A673 (cell line): Measurements from ENCODE around the gene OCLN. TPM values are rescaled to one million over a fixed set of nuclear protein-coding genes. Genes with fewer than 3 reads are reported as not detected.

Experiments
- BruUV-seq: library from RNA; stranded (reverse); fragments of 400-500 nt; replicated peaks from 2 replicates; lab custom pipeline; 2021; lab: Mats Ljungman, UMichigan
- CTCF ChIA-PET: fragments of 300-600 bp; sonication (Branson Sonifier 250); formaldehyde crosslinking; loops from one replicate; lab custom pipeline; 2022; ENCODE audit warnings: antibody characterized with exemption; lab: Charles Lee
- POLR2A ChIA-PET: fragments of 300-600 bp; sonication (Branson Sonifier 250); formaldehyde crosslinking; loops from one replicate; lab custom pipeline; 2022; ENCODE audit warnings: antibody characterized with exemption; ENCODE audit not compliant: low non-redundant PET; lab: Charles Lee
- DNase-seq: peaks from one replicate; pipeline ENCODE4 v3.0.0-alpha.2; 2015; ENCODE audit warnings: low spot score
- H3K27ac ChIP-seq: fragments of 200-600 bp; sonication (generic); 2 replicates; pipeline ENCODE4 v1.5.1; 2016; ENCODE audit warnings: mixed run types, low read depth, mild to moderate bottlenecking, mixed read lengths, antibody characterized with exemption, low read length; ENCODE audit not compliant: poor library complexity, severe bottlenecking
- H3K27me3 ChIP-seq: fragments of 200-600 bp; sonication (generic); replicated peaks from 2 replicates; pipeline ENCODE4 v1.6.1; 2017; ENCODE audit warnings: mixed run types, low read depth, mild to moderate bottlenecking, mixed read lengths, antibody characterized with exemption, low read length; ENCODE audit not compliant: insufficient read depth, poor library complexity
- H3K36me3 ChIP-seq: fragments of 200-600 bp; sonication (generic); 2 replicates; pipeline ENCODE4 v1.6.1; 2016; ENCODE audit warnings: mixed run types, mild to moderate bottlenecking, mixed read lengths, antibody characterized with exemption, low read length; ENCODE audit not compliant: insufficient read depth, poor library complexity, severe bottlenecking
- H3K4me1 ChIP-seq: fragments of 200-600 bp; sonication (generic); 2 replicates; pipeline ENCODE4 v1.6.1; 2017; ENCODE audit warnings: mixed run types, mild to moderate bottlenecking, mixed read lengths, antibody characterized with exemption, low read length; ENCODE audit not compliant: insufficient read depth, poor library complexity, severe bottlenecking
- H3K4me3 ChIP-seq: fragments of 200-600 bp; sonication (generic); 2 replicates; pipeline ENCODE4 v1.5.1; 2016; ENCODE audit warnings: low read depth, mixed run types, mild to moderate bottlenecking, mixed read lengths, low read length; ENCODE audit not compliant: poor library complexity, severe bottlenecking
- H3K9me3 ChIP-seq: fragments of 200-600 bp; sonication (generic); 2 replicates; pipeline ENCODE4 v1.6.1; 2016; ENCODE audit warnings: mixed run types, low read depth, mild to moderate bottlenecking, mixed read lengths, antibody characterized with exemption, low read length; ENCODE audit not compliant: poor library complexity, severe bottlenecking
- EZH2 ChIP-seq: fragments of 200-600 bp; sonication (generic); IDR thresholded peaks from 2 replicates; pipeline ENCODE4 v1.6.1; 2017; ENCODE audit warnings: borderline replicate concordance, low read depth, mild to moderate bottlenecking, mixed read lengths, antibody characterized with exemption, low read length; ENCODE audit not compliant: poor library complexity, severe bottlenecking
- intact Hi-C: fragments of 100-400 bp; cut with micrococcal nuclease; formaldehyde crosslinking; loops from one replicate; pipeline ENCODE4 v1.10.0; 2022; ENCODE audit not compliant: unreplicated experiment
- total RNA-seq: library from RNA; stranded (reverse); gene quantifications from 2 replicates; pipeline ENCODE4 v1.2.3, GENCODE V29; 2021
- TF ChIP-seq, protein P1 (sequence below): fragments of 300-800, 200-600 bp; sonication (generic); conservative IDR thresholded peaks from 2 replicates; pipeline ENCODE4 v1.5.1; 2017; ENCODE audit warnings: low read depth, mild to moderate bottlenecking, antibody characterized with exemption, low read length, moderate library complexity, mixed read lengths

The OCLN gene
- total RNA-seq, 1 experiment from 2014 or later = 14.1 TPM

DNA sequence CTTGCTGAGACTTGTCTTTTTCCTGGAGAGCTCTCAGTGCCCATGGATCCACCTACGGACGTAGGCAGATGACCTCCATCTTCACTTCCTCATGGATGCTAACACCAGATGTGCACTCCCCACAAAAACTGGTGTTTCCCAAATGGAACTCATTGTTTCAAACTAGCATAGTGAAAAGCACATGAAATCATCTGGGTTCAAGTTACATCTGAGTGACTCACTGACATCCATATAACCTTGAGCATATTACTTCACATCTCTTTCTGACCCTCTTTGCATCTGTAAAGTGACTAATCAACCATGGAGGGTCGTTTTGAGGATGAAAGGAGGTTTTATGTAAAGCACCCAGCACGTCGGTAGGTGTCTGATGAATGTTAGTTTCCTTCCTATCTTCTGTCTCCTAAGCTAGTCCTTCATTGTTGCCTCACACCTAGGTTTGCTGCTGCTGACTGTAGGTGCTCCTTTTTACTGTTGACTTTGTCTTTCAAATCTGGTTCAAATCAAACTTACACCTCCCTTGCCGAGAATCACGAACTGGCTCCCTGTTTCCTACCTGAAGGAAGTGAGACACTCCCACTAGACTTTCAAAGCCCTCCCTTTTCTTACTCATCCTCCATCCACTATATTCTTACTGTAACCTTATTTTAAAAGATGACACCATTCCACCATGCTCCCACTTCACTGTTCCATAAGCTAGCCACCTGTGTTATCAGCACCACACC, 10.3 kb downstream of the OCLN start:
- intact Hi-C loops = no loop called here
- H3K4me3 ChIP-seq = no peak overlapping the region

DNA sequence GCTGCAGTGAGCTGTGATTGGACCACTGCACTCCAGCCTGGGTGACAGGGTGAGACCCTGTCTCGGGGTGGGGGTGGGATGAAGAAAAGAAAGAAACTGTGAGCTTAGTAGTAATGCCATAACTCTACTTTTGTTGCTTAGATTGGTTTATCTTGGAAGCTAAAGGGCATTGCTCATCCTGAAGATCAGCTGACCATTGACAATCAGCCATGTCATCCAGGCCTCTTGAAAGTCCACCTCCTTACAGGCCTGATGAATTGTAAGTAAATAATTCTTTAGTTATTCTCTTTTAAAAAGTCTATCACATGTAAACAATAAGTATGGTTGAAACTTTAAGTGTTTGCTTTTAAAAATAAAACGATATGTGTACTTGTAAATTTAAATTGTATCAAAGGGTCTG, 11.4 kb downstream of the OCLN start:
- Histone ChIP-seq H3K36me3 (no peaks in the 10 kb centered on the region), H3K4me1 (peaks cover 3% of the 10 kb centered on the region), H3K27me3 (no peaks in the 10 kb centered on the region), H3K27ac (no peak overlapping the region), H3K9me3 (no peaks in the 10 kb centered on the region), H3K4me3 (no peak overlapping the region)
- ChIA-PET POLR2A (no interaction called here), CTCF (no interaction called here)
- TF ChIP-seq EZH2 = no peak
- BruUV-seq = no TSS peak
- no peak for DNase-seq
- intact Hi-C loops = no loop called here

More for the DNA sequence above, 10.3 kb downstream of the OCLN start:
- Histone ChIP-seq H3K4me1 (peaks cover 3% of the 10 kb centered on the region), H3K36me3 (no peaks in the 10 kb centered on the region), H3K27me3 (no peaks in the 10 kb centered on the region), H3K9me3 (no peaks in the 10 kb centered on the region), H3K27ac (no peak overlapping the region)
- CTCF ChIA-PET = no interaction called here
- POLR2A ChIA-PET = no interaction called here
- BruUV-seq = no TSS peak
- no peak for DNase-seq
- TF ChIP-seq EZH2 = no peak
- TF ChIP-seq, protein P1, sequence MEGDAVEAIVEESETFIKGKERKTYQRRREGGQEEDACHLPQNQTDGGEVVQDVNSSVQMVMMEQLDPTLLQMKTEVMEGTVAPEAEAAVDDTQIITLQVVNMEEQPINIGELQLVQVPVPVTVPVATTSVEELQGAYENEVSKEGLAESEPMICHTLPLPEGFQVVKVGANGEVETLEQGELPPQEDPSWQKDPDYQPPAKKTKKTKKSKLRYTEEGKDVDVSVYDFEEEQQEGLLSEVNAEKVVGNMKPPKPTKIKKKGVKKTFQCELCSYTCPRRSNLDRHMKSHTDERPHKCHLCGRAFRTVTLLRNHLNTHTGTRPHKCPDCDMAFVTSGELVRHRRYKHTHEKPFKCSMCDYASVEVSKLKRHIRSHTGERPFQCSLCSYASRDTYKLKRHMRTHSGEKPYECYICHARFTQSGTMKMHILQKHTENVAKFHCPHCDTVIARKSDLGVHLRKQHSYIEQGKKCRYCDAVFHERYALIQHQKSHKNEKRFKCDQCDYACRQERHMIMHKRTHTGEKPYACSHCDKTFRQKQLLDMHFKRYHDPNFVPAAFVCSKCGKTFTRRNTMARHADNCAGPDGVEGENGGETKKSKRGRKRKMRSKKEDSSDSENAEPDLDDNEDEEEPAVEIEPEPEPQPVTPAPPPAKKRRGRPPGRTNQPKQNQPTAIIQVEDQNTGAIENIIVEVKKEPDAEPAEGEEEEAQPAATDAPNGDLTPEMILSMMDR = no peak

DNA sequence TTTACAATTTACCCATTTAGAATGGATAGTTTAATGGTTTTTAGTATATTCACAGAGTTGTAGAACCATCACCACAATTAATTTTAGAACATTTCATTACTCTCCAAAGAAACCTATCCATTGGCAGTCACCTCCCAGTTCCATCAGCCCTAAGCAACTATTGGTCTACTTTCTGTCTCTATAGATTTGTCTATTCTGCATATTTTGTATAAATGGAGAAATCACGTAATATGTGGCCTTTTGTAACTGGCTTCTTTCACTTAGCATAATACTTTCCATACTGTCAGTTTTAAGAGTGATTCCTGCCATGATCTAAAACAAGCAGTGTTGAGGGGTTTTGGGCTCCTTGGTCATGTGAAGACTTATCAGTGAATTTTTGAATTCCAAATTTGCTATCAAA, 12.7 kb downstream of the OCLN start:
- intact Hi-C loops = no loop called here
- BruUV-seq = no TSS peak
- Histone ChIP-seq H3K9me3 (no peaks in the 10 kb centered on the region), H3K4me1 (peaks cover 3% of the 10 kb centered on the region), H3K36me3 (no peaks in the 10 kb centered on the region), H3K4me3 (no peak overlapping the region), H3K27me3 (no peaks in the 10 kb centered on the region), H3K27ac (no peak overlapping the region)
- ChIA-PET POLR2A (no interaction called here), CTCF (no interaction called here)
- no peak for TF ChIP-seq EZH2
- TF ChIP-seq, protein P1 = no peak
- no peak for DNase-seq

DNA sequence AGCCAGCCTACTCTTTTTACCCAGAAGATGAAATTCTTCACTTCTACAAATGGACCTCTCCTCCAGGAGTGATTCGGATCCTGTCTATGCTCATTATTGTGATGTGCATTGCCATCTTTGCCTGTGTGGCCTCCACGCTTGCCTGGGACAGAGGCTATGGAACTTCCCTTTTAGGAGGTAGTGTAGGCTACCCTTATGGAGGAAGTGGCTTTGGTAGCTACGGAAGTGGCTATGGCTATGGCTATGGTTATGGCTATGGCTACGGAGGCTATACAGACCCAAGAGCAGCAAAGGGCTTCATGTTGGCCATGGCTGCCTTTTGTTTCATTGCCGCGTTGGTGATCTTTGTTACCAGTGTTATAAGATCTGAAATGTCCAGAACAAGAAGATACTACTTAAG, 16.6 kb downstream of the OCLN start:
- H3K4me1 ChIP-seq = no peaks in the 10 kb centered on the region
- H3K27me3 ChIP-seq = no peaks in the 10 kb centered on the region
- POLR2A ChIA-PET = no interaction called here
- H3K4me3 ChIP-seq = no peak overlapping the region
- H3K9me3 ChIP-seq = no peaks in the 10 kb centered on the region
- intact Hi-C loops = no loop called here
- H3K36me3 ChIP-seq = no peaks in the 10 kb centered on the region
- H3K27ac ChIP-seq = no peak overlapping the region
- no peak for DNase-seq
- no peak for TF ChIP-seq EZH2
- TF ChIP-seq, protein P1 = no peak
- BruUV-seq = no TSS peak
- CTCF ChIA-PET = no interaction called here
